Measurements from ENCODE around the gene TRA2B. TPM values are rescaled to one million over a fixed set of nuclear protein-coding genes. Genes with fewer than 3 reads are reported as not detected.

The TRA2B gene
- 80.6 and 98.1 TPM in 2 replicates for total RNA-seq

GRCh38 chr3:185937689-185938374 is at the start of gene TRA2B:
TRA2B (minus strand) TSS chr3:185938014; CDS start chr3:185937860, 154 bp downstream.

Other genes with a start within 250 kb of the TRA2B start
- gene IGF2BP2, start 113.0 kb downstream of the TRA2B start, total RNA-seq: 42.4 and 44.3 TPM in 2 replicates
- 8.0 and 10.0 TPM in 2 replicates for gene ETV5, start 171.1 kb upstream of the TRA2B start, total RNA-seq

Measured in tracheal epithelial cell (primary cell).